GM12801 (cell line): Measurements from ENCODE around the gene KCNH6.

Source experiments
- TF ChIP-seq, protein P1 (sequence below): IDR thresholded peaks from one replicate; pipeline ENCODE4 v1.5.1; 2011; ENCODE audit warnings: control low read depth; ENCODE audit not compliant: insufficient read length; ENCODE audit errors: extremely low read depth

KCNH6 gene

DNA sequence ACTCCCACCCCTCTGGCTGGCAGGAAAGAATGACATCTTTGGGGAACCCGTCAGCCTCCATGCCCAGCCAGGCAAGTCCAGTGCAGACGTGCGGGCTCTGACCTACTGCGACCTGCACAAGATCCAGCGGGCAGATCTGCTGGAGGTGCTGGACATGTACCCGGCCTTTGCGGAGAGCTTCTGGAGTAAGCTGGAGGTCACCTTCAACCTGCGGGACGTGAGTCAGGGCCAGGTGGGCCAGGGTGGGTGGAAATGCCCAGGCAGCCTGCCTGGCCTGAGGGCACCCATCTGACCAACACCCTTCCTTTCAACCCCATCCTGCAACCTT lies 19.0 kb downstream of the KCNH6 start:
- TF ChIP-seq, protein P1, sequence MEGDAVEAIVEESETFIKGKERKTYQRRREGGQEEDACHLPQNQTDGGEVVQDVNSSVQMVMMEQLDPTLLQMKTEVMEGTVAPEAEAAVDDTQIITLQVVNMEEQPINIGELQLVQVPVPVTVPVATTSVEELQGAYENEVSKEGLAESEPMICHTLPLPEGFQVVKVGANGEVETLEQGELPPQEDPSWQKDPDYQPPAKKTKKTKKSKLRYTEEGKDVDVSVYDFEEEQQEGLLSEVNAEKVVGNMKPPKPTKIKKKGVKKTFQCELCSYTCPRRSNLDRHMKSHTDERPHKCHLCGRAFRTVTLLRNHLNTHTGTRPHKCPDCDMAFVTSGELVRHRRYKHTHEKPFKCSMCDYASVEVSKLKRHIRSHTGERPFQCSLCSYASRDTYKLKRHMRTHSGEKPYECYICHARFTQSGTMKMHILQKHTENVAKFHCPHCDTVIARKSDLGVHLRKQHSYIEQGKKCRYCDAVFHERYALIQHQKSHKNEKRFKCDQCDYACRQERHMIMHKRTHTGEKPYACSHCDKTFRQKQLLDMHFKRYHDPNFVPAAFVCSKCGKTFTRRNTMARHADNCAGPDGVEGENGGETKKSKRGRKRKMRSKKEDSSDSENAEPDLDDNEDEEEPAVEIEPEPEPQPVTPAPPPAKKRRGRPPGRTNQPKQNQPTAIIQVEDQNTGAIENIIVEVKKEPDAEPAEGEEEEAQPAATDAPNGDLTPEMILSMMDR = no peak

DNA sequence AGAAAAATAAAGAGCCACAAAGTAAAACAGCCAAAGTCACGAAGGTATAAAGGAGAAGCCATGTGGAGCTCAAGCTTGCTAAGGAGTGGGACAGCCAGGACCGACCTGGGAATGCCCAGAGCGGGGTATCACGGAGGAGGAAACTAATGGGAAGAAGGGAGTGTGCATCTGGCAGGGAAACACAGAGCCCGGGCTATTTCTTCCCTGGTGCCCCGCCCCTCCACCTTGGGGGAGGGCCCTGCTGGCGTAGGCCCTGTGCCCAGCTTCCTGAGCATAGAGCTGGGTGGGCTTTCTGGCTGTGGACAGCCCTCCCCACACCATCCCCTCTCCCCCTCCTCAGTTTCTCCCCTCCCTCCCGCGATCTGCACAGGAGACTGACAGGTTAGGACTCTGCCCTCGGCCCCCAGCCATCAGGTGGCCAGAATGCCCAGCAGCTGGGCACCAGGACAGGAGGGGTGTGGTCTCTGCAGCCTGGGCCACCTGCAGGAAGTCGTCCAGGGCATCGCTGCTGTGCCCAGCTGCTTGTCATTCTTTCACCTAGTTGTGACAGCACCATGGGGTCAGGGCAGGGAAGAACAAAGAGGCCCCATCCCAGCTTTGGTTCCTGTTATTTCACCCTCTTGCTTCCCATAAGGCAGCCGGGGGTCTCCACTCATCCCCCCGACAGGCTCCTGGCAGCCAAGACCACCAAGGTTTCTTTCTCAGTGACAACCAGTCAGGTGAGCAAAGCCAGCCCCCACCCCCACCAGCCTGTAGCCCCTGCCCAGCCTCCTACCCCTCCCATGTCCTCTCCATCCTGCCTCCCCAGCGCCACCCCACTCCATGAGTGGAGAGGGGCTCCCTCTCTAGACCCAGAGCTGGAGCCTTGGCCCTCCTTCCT lies 20.0 kb downstream of the KCNH6 start:
- TF ChIP-seq, protein P1 = no peak

DNA sequence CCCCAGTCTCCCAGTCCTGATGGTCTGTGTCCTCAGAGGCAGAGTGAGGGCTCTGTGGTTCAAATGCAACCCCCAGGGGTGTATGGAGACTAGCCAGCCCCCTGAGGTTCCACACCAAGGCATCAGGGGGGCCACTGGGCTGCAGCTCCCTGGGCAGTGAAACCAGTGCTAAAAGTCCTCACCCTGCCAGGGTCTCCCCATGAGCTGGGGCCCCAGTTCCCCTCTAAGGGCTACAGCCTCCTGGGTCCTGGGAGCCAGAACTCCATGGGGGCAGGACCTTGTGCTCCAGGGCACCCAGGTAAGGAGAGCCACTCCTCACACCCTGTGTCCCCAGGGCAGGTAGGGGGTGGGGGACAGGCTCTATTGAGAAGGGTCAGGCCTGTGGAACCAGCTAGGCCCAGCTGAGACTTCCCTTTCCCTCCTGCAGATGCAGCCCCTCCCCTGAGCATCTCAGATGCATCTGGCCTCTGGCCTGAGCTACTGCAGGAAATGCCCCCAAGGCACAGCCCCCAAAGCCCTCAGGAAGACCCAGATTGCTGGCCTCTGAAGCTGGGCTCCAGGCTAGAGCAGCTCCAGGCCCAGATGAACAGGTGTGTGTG lies 20.8 kb downstream of the KCNH6 start:
- TF ChIP-seq, protein P1 = no peak

DNA sequence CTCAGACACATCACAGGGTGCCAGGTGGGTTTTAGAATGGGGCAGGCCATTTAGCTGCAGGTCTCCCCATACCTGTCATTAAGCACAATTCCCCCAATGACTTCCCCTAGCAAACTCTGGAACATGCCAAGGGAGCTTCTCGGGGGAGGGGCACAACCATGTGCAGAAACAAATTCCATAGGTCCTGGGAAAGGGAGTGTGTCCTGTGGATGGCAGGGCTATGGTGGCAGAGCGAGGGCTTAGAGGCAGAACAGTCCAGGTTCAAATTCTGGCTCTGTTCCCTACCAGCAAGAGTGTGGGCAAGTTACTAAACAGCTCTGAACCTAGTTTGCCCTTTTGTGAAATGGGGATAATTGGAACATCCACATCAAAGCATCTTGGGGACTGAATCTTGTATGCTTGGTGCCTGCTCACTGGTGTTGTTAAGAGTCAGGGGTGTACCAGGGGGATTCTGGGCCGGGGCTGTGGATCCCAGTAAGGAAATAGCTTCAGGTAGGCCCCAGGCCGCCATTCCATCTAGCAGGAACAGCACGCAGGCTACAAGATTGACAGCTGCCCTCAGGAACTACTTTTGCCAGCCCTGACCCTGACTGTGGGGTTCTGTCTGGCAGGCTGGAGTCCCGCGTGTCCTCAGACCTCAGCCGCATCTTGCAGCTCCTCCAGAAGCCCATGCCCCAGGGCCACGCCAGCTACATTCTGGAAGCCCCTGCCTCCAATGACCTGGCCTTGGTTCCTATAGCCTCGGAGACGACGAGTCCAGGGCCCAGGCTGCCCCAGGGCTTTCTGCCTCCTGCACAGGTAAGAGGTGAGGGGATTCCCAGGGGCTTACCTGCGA lies 21.5 kb downstream of the KCNH6 start:
- TF ChIP-seq, protein P1 = no peak

DNA sequence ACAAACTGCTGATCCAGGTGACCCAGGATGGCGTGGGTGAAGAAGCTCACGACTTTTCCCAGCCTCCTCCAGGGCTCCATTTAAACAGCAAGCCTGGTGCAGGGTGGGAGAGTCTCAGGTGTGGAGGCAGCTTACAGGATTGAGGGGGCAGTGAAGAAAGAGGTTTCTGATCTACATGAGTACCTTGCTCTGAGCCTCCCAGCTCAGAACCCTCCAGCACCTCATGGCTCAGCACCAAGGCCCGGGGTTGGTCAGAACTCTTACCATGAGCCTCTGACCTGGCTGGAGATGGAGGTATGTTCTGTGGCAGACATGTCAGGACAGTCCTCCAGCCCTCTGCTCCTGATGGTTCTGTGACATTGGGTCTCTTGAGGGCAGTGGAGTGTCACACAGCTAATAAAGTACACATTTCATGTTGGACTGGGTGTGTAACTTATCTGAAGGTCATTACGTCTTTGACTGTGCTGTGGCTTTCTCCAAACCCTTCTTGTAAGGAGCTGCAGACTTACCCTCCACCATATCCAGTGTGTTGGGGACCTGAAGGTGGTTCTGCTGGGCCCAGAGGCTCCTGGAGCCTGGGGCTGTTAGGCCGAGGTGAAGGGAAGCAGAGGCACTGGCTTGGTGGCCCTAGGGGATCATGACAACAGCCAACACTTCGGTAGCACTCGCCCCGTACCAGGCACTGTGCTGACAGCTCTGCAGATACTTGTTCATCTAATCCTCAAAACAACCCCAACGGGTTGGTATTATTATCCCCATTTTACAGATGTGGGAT lies 23.3 kb downstream of the KCNH6 start:
- TF ChIP-seq, protein P1 = no peak

DNA sequence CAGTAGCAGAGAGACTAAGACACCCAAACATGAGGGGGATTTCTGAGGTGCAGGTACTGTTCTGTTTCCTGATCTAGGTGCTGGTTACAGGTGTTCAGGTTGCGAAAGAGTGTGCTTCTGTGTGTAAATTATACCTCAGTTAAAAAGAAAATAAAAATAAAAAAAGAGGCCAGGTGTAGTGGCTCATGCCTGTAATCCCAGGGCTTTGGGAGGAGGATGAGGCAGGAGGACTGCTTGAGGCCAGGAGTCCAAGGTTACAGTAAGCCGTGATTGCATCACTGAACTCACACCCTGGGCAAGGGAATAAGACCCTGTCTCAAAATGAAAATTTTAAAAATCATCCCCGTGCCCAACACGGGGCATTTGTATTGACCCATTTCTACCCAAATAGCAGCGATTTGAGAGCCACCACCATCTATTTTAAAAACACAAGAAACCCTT lies 23.9 kb downstream of the KCNH6 start:
- TF ChIP-seq, protein P1 = no peak
